GM21360 (cell line): Measurements from ENCODE around the gene ANKS4B.
"Not testable (repeated sequence)": the region's sequence is repeated elsewhere in the genome, so short reads cannot be mapped to it uniquely, and the experiment has no call there.

ENCODE experiments used
- ATAC-seq: cut with Tn5 transposase; IDR thresholded peaks from one replicate; pipeline ENCODE4 v1.9.1; 2021; ENCODE audit warnings: mild to moderate bottlenecking, moderate library complexity; ENCODE audit not compliant: unreplicated experiment

Gene ANKS4B

DNA sequence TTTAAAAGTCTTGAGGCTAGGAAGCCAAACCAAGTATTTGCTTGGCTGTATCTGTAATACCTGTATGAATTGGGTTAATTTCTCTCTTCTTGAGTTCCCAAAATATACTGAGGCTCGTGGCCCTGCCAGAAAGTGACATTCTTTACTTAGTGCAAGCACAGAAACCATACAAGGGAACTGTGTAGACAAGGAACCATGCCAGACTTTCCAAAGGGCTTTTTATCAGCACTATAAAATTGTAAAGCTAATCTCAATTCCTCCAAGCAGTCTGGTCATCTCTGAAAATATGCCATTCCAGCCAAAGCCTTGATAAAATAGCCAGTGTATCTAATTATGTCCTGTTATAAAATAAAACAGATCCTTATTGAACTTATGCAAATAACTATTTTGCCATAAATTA lies 51.8 kb downstream of the ANKS4B start:
- ATAC-seq: no peak

DNA sequence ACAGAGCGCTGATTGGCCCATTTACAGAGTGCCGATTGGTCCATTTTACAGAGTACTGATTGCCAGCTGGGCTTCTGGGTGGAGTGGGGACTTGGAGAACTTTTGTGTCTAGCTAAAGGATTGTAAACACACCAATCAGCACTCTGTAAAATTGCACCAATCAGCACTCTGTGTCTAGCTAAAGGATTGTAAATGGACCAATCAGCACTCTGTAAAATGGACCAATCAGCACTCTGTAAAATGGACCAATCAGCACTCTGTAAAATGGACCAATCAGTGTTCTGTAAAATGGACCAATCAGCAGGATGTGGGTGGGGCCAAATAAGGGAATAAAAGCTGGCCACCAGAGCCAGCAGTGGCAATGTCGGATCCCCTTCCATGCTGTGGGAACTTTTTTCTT lies 56.3 kb downstream of the ANKS4B start:
- ATAC-seq: not testable (repeated sequence)

DNA sequence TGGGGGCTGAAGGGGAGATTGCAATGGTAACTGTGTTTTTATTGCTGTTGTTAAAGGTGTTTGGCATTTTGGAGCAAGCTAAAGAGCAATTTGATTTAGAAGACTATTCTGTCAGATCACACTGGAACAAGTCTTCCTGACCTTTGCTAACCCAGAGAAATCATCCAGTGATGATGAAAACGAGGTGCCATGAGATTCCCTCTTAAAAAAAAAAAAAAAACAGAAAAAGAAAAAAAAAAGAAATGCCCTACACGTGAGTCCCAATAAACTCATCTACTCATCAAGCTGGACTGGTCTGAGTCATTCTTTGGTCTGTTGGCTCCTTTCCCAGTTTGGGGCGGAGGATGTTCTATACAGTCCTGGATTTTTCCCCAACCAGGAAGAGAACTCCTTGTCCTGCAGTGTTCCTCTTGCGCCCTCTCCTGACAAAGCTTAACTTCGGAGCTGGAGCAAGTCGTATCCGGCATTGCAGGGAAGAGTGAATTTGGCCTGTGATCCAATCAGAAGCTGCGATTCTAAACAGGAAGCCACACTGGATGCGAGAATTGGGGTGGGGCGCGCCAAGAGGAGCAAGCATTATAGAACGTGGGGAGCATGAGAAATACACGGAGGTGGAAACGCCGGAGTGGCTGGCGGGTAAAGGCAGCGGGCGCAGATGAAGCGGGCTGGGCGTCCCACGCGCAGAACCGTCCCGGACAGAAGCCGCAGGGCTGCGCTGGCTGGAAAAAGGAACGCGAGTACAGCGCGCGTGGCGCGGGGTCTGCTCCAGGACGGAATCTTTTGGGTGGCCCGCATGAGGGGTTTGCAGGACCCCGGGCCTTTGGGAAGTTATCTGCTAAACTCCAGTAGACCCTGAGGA lies 67.0 kb downstream of the ANKS4B start:
- peak; percentile 49 for ATAC-seq

DNA sequence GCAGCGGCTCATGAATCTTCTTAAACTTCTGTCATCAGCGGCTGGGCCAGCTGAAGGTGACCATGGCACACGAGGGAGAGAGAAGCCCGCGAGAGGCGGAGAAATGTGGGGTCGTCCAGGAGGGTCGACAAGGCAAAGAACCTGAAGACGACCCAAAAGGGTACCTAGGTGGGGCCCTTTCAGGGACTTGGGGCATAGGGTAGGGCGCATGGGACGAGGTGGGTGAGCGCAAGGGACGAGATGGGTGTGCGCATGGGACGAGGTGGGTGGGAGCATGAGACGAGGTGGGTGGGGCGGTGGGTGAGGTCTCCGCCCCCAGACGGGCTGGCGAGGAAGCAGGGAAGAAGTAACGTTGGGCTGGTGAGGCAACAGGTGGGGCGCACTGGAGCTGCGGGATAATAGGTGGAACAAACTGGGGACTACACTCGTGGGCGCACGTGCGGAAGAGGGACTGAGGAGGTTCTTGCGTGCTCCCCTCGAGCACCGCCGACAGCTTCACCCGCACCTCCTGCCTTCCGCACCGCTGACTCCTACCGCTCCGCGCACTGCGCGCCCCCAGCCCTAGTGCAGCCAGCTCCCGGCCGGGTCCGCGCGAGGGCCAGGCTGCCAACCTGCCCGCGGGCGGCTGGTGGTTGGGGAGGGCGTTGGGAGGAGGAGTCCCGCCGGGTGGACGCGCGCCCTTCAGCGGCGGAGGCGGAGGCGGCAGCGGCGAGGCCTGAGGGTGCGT lies 67.8 kb downstream of the ANKS4B start:
- peak; percentile 59 for ATAC-seq

DNA sequence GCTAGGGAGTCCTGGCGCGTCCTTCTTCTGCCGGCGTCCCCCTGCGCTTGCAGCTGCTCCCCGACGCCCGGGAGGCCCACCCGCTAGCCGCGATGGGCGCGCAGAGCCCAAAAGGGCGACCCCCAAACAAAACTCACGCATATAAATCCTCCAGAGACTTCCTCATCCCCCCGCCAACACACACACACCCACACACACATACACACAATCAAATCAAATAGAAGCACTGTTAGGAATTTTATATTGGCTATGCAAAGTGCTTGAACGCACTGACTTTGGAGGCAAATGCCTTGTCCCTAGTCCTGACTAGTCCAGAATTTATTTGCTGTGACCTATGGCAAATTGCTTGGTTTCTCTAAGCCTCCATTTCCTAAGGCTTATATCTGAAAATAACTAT lies 68.4 kb downstream of the ANKS4B start:
- no peak for ATAC-seq

DNA sequence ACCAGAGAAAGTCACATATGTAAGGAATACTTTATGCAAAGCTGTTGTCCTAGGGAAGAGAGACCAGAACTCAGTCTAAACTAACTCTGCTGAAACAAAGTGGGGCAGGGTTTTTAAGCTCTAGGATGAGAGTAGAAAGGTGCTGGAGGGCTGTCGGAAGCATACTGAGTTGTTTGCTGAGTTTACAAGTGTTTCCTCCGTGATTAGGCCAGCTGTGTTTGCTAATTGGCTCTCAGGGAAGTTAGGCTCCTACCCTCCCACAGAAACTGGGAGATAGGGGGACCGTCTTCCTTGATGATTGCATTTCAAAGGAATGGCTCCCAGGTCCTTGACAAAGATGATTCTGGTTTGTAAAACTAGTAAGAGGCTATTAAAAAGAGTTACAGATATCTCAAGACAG lies 69.0 kb downstream of the ANKS4B start:
- ATAC-seq: no peak

DNA sequence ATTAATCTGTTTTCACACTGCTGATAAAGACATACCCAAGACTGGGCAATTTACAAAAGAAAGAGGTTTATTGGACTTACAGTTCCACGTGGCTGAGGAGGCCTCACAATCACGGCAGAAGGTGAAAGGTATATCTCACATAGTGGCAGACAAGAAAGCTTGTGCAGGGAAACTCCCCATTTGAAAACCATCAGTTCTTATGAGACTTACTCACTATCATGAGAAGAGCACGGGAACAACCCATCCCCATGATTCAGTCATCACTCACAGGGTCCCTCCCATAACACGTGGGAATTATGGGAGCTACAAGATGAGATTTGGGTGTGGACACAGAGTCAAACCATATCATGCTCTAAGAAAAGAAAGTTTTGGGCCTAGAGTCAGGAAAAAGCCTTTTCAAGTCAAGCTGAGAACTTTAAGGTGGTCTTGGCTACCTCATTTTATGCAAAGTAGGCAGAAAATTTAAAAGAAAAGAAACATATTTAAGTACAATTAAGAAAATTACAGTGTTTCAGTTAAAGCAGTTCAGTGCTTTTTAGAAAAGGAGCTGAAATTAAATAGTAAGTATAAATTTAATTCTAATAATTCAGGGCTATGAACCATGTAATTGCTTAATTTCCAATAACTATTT lies 69.5 kb downstream of the ANKS4B start:
- no peak for ATAC-seq
